ENCODE data around the gene GDF7. TPM values are rescaled to one million over a fixed set of nuclear protein-coding genes. Genes with fewer than 3 reads are reported as not detected.

The GDF7 gene
- total RNA-seq, 1 experiment from 2014 or later, result 0.04 TPM

DNA sequence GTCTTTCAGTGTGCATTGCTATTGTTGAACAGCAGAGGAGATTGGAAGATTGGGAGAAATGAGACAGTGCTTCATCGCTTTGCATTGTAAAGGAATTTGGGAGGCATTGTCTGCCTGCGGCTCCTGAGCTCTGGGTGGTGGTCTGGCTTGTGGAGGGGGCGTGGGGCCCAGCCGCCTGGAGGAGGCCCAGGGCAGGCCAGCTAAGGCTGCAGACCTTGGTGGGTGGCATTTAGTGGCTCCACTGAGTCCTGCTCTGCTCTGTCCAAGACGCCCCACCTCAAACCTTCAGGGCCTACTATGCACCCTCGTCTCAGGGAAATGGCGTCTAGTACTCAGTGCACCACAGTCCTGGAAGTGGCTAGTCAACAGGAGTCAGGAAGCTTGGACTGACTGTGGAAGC is 10.4 kb upstream of the GDF7 start:
- TF ChIP-seq, protein P1, sequence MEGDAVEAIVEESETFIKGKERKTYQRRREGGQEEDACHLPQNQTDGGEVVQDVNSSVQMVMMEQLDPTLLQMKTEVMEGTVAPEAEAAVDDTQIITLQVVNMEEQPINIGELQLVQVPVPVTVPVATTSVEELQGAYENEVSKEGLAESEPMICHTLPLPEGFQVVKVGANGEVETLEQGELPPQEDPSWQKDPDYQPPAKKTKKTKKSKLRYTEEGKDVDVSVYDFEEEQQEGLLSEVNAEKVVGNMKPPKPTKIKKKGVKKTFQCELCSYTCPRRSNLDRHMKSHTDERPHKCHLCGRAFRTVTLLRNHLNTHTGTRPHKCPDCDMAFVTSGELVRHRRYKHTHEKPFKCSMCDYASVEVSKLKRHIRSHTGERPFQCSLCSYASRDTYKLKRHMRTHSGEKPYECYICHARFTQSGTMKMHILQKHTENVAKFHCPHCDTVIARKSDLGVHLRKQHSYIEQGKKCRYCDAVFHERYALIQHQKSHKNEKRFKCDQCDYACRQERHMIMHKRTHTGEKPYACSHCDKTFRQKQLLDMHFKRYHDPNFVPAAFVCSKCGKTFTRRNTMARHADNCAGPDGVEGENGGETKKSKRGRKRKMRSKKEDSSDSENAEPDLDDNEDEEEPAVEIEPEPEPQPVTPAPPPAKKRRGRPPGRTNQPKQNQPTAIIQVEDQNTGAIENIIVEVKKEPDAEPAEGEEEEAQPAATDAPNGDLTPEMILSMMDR (conservative IDR thresholded peaks at IDR 0.05), result no peak
- Histone ChIP-seq H2BK15ac (ENCODE audit: low read depth, low read length) (no peak overlapping the region), H2BK120ac (ENCODE audit: low read depth, low read length, poor library complexity, severe bottlenecking) (no peak overlapping the region), H3K79me1 (ENCODE audit: insufficient read depth, low read depth, low read length, poor library complexity, severe bottlenecking) (no peaks in the 10 kb centered on the region), H3K27me3 (ENCODE audit: insufficient read depth, low read length) (no peaks in the 10 kb centered on the region; the same call in 1 of the 2 replicates), H3K79me2 (ENCODE audit: insufficient read depth, low read length) (no peaks in the 10 kb centered on the region), H3K9ac (ENCODE audit: extremely low read depth, insufficient read length, low read length) (no peak overlapping the region), H3T11ph (ENCODE audit: low read length) (no peak overlapping the region), H3K23me2 (ENCODE audit: insufficient read length, low read depth, low read length, poor library complexity, severe bottlenecking) (no peaks in the 10 kb centered on the region), H4K20me1 (ENCODE audit: control insufficient read depth, insufficient read depth, insufficient read length) (no peaks in the 10 kb centered on the region), H4K91ac (ENCODE audit: insufficient read length, low read depth, low read length) (no peak overlapping the region), H3K14ac (ENCODE audit: insufficient read depth, low read length) (no peak overlapping the region), H3K27ac (ENCODE audit: insufficient read length, low read depth, low read length) (no peak overlapping the region), H3K4me2 (ENCODE audit: insufficient read depth, insufficient read length, low read length) (no peak overlapping the region), H4K8ac (replicated peaks; ENCODE audit: insufficient read length, low read depth, low read length) (no peak overlapping the region), H2AFZ (ENCODE audit: low read length) (no peak overlapping the region), H3K4ac (ENCODE audit: low read depth, low read length) (no peak overlapping the region), H3K18ac (ENCODE audit: insufficient read length, low read depth, low read length) (no peak overlapping the region), H4K5ac (ENCODE audit: insufficient read length, low read depth, low read length) (no peak overlapping the region), H3K4me1 (ENCODE audit: insufficient read depth, low read length) (no peaks in the 10 kb centered on the region), H3K56ac (ENCODE audit: insufficient read length, low read depth, low read length) (no peak overlapping the region), H2AK5ac (ENCODE audit: insufficient read length, low read length) (no peak overlapping the region), H3K23ac (ENCODE audit: insufficient read length, low read depth, low read length) (no peak overlapping the region), H2BK5ac (ENCODE audit: insufficient read length, low read length) (no peak overlapping the region), H2BK20ac (ENCODE audit: low read depth, low read length, poor library complexity, severe bottlenecking) (no peak overlapping the region), H3K9me3 (ENCODE audit: control insufficient read depth, low read depth, low read length) (no peaks in the 10 kb centered on the region), H2BK12ac (ENCODE audit: insufficient read length, low read depth, low read length) (no peak overlapping the region)
- Mint-ChIP-seq H3K27ac (no peak overlapping the region), H3K27me3 (ENCODE audit: low read depth) (peaks cover 57% of the 10 kb centered on the region), H3K36me3 (ENCODE audit: insufficient read depth in 1 of 3, low read depth in 3 of 3) (no peaks in the 10 kb centered on the region; a peak in 1 of 7 replicates), H3K4me1 (peaks cover 10 to 21% of the 10 kb centered on the region in 2 experiments), H3K4me3 (no peak overlapping the region), H3K9me3 (no peaks in the 10 kb centered on the region)
- DNase-seq, result no peak
- no CpG with 5 or more reads among the region's 7 CpGs for WGBS (ENCODE audit: extremely low coverage, insufficient read length, low lambda C conversion rate)

Data from H9 (cell line).